HG03378 (cell line): ENCODE data around the gene SDR39U1.

ENCODE experiments used
- ATAC-seq: cut with Tn5 transposase; IDR thresholded peaks from one replicate; pipeline ENCODE4 v1.9.1; 2021; ENCODE audit warnings: mild to moderate bottlenecking, moderate library complexity; ENCODE audit not compliant: unreplicated experiment

Gene SDR39U1

GRCh38 chr14:24443053-24443665, 583 bp upstream of the SDR39U1 start:
- no peak for ATAC-seq

GRCh38 chr14:24441904-24442239, 704 bp downstream of the SDR39U1 start:
- ATAC-seq, result no peak

GRCh38 chr14:24441485-24441884, 1.1 kb downstream of the SDR39U1 start:
- no peak for ATAC-seq

GRCh38 chr14:24440606-24441399, 1.8 kb downstream of the SDR39U1 start:
- no peak for ATAC-seq

GRCh38 chr14:24439830-24440605, 2.6 kb downstream of the SDR39U1 start:
- no peak for ATAC-seq

GRCh38 chr14:24439257-24439656, 3.3 kb downstream of the SDR39U1 start:
- no peak for ATAC-seq

- ATAC-seq, result no peak
Observed at GRCh38 chr14:24438223-24439097, 4.1 kb downstream of the SDR39U1 start.

GRCh38 chr14:24437736-24438067, 4.9 kb downstream of the SDR39U1 start:
- no peak for ATAC-seq

GRCh38 chr14:24437020-24437735, 5.4 kb downstream of the SDR39U1 start:
- ATAC-seq, result no peak

- ATAC-seq, result peak; percentile 42
Observed at GRCh38 chr14:24436355-24437019, 6.1 kb downstream of the SDR39U1 start.

GRCh38 chr14:24435998-24436354, 6.6 kb downstream of the SDR39U1 start:
- ATAC-seq, result no peak

GRCh38 chr14:24435192-24435810, 7.3 kb downstream of the SDR39U1 start:
- no peak for ATAC-seq

- no peak for ATAC-seq
Observed at GRCh38 chr14:24434676-24435075, 7.9 kb downstream of the SDR39U1 start.

GRCh38 chr14:24434036-24434435, 8.5 kb downstream of the SDR39U1 start:
- ATAC-seq, result no peak

GRCh38 chr14:24432259-24433131, 10.1 kb downstream of the SDR39U1 start:
- ATAC-seq, result no peak

GRCh38 chr14:24431569-24432258, 10.9 kb downstream of the SDR39U1 start:
- ATAC-seq, result peak; percentile 62

- peak; percentile 34 for ATAC-seq
Observed at GRCh38 chr14:24430682-24431568, 11.7 kb downstream of the SDR39U1 start.
